GM21447 (cell line): ENCODE measurements around the gene DMKN.
"Not testable (repeated sequence)": the region's sequence is repeated elsewhere in the genome, so short reads cannot be mapped to it uniquely, and the experiment has no call there.

Experiments
- ATAC-seq: cut with Tn5 transposase; IDR thresholded peaks from one replicate; pipeline ENCODE4 v1.9.1; 2021; ENCODE audit not compliant: unreplicated experiment

The DMKN gene

DNA sequence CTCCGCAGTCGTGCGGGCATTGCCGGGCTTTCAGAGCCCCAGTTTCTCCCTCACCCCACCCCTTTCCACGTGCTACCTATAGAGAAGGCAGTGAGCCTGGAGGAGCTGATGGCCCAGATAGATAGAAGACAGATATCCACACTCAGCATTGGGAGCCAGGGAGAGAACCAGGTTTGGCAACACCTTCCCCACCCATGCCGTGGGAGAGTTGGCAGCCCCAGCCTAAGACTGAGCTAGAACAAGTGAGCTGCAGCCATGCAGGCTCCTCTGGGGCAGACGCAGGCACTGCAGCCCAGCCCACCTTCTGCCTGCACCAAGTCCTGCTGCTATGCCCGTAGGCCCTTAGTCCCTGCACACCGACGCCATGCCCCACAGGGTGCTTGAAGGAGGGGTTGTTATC is 12.8 kb downstream of the DMKN start:
- ATAC-seq, result no peak

DNA sequence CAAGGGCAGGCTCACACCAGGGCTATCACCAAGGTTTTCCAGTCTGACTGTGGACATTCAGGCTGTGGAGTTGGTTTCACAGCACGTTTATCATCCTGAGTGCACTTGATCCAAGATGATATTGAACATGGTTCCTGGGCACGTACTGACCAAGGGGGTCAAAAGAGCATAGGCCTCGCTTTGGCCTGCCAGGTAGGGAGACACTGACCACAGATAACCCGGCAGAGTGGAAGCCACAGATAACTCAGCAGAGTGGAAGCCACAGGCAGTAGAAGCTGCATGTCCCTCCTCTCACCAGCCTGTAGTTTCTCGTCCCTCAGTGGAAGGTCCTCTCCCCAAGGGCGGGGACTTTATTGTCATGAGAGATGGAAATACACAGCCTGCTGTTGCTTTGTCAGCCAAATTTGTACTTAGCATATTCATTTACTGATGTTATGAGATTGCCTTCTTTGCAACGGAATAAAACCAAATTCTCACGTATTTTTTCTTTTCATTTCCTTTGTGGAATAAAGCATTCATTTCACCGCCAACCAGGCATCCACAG is 14.4 kb downstream of the DMKN start:
- ATAC-seq, result no peak

DNA sequence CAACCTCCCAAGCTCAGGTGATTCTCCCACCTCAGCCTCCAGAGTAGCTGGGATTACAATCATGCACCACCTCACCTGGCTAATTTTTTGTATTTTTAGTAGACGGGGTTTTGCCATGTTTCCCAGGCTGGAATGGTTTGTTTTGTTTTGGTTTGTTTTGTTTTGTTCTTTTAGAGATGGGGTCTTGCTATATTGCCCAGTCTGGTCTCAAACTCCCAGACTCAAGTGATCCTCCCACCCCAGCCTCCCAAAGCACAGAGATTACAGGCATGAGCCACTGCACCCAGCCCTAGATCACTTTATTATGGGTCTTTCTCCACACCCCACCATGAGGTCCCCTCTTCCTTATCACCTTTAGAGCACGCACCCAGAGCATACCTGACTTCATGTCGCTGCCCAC is 15.2 kb downstream of the DMKN start:
- no peak for ATAC-seq

DNA sequence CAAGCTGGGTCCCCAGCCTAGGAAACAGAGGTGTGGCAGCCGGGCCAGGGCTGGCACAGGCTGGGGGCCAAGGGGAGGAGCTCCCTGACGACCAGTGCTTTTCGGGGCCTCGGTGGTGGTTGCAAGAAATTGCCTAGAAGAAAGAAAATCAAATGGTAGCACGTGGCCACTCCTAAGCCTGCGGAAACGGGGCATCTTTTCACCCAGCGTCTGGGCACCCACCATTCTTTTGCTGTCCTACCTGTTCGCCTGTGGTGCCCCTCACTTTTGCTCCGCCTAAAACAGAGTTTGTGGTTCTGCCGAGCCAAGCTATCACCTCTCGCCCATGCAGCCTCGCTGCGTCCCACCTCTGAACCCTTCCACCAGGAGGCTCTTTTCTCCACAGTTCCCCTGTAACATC is 16.0 kb downstream of the DMKN start:
- no peak for ATAC-seq

DNA sequence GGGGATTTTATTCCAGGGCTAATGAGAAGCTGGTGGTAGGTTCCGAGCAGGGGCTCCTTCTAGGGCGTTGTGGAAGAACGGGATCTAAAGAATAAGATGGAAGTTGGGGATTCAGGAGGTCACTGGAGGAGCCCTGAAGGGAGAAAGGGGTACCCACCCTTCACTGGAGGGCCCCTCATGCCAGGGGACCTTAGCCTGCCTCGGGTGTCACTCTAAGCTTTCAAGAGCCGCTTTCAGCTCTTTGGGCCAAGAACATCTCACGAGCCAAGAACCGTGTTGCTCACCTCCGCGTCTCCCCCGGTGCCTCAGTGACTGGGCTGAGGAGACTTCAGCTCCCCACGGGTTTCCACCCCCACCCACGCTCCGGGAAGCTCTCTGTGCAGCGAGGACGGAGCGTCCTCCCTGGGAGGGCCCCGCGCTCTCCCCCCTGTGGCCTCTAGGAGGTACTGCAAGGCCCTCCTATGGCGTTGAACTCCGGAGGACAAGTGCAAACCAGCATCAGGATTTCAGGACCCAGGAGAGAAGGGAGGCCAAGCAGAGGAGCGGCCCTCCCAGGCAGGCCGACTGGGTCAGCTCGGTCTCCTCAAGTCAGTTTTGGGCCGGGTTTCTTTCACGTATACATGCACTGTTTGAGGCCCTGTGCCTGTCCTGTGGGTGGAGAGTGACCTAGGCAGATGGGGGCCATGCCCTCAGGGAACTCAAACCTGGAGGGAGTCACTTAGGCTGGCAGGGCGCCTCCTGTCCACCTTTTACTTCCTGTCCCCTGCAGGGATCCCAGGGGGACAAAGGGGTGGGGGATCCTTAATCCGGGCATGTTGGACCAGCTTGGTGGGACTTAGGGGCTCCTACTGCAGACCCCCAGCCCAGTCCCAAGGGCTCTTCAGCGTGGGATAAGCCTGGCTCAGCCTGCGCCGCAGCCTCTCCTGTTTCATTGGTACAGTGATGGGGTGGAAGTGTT is 18.1 kb downstream of the DMKN start:
- no peak for ATAC-seq

DNA sequence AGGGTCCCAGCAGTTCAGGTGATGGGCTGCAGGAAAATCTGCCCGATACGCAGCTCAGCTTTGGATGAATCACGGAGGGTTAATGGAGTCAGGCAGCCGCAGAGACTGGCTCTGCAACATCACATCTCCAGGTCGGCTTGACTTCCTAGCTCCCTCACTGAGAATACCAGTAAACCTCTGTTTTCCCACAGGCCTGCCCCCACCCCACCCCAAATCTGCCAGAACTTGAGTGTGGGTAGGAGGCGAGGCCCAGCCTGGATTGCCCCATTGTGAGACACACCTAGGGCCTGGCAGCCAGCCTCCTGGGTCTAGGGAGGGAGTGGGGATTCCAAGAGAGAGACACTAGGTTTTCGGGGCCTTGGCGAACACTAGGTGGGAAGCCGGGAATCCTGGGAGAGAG is 19.5 kb downstream of the DMKN start:
- no peak for ATAC-seq

DNA sequence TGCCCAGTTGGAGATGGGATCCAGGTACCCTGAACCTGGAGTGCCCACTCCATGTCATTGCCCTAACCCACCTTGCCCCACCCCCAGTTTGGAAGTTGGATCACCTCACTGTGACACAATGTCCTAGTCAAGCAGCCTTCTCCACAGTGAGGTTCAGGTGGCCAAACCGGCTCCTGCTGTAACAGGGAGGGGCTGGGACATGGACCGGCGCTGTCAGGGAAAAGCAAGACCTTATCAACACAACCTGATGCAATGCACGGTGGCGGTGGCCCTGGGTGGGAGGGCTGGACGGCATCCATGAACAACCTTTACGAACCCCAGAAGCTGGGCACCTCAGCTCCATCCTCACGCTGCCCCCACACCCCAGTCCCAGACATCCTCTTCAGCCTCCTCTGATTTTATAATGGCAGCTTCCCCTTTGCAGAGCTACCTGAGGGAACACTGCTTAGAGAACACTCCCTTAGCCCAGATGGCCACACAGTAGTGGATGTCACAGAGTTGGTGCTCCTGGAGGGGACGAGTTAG is 21.6 kb downstream of the DMKN start:
- no peak for ATAC-seq

DNA sequence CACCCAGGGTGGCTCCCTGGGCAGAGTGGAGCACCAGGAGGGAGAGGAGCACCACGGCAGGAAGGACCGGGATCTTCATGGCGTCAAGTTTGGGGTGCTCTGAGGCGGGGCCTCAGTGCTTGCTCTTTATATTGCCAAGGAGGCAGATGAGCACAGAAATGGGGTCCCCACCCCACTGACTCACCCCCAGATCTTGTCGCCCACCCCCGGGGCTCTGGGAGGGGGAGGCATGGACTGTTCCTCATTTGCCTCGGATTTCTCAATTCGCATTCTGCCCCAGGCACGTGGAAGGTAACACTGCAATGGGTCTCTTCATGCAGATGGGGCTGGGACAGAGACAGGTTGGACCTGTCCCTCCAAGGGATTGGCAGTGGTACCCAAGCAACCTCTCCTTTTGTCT is 23.1 kb downstream of the DMKN start, which contains the start of gene KRTDAP:
Gene KRTDAP, minus strand, starts transcription at position 101 of the 400 bp plus-strand sequence. Its CDS starts 22 bp downstream, at position 79.
- no peak for ATAC-seq

DNA sequence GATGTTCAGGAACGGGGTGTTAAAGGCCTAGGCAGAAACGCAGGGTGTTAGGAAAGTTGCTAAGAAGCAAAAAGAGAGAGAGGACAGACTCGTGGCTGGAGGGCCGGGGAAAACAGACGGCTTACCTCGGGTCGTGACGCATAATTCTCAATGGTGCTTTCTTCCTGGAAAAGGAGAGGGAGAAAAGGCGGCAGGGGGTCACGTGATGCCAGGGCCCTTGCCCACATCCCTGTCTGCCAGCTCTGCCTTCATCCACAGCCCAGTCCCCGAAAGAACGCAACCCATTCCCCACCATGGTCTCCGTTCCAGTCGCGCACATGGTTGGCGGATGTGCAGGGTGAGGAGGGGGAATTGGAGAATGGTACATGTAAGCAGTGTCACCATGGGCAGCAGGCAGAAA is 24.8 kb downstream of the DMKN start:
- ATAC-seq, result no peak

DNA sequence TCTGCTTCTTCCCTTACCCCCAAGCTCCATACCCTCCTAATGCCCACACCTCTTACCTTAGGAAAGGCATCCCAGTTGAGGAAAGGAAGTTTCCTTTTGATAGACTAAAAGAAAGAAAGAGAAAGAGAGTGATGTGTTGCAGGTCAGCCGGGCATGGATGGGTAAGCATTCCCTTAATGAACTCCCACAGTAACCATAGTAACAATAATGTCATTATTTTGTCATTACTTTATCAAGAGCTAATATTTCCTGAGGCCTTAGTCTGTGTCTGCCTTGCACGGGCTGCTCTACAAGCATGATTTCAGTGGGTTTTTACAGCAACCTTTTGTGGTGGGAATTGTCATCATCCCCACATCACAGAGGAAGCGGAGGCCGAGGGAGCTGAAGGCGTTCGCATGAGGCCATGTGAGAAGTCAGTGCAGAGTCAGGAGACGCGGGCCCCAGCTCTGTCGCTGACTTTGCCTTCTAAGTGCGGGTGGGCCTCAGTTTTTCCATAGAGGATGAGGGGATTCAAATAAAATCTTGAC is 25.7 kb downstream of the DMKN start:
- no peak for ATAC-seq

DNA sequence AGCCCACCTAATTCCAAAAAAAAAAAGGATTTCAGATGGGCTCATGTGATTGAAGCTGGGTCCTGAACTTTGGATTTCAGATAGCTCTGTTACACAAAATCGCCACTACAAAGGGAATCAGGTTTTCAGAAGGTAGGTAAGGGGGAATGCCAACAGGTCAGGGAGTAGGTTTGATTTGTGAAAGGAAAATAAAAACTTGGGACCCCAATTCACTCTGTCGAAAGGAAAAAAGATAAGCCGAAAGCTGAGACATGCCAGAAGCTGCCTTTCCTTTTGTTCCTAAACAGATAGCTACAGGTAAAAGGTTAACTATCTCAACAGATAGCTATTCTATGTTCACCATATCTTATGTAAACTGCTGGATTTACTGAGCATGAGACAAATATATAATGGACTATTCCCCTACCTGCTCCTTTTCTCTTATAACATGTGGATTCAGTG is 27.2 kb downstream of the DMKN start:
- no peak for ATAC-seq

DNA sequence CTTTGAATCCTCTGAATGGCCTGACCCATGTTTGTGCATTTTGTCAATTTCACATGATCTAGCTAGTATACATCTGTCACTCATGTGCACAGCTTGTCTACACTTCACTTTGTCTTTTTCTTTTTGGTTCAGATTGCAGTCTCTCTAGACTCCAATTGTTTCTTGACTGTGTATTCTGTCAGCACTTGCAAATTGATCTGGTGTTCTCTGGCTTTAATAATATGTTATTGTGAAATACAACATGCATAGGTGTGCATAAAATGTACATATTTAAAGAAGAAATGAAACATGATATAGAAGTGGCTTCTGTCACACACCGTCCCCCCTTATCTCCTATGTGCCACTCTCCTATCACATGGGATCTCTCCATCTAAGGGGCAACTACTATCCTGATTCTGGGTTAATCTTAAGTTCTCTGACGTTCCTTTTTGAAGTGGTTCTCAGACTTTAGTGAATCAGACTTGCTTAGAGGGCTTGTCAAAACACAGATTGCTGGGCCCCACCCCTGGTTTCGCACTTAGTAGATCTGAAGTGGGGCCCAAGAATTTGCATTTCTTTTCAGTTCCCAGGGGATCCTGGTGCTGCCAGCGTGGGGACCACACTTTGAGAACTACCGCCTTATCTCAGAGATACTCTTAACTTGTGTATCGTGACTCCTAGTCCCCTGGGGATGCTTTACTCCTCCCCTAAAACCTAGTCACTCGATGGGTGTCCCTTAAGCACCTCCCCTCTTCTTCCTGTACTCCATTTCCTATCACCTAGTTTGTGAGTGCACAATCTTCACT is 29.0 kb downstream of the DMKN start:
- peak; percentile 79 for ATAC-seq

DNA sequence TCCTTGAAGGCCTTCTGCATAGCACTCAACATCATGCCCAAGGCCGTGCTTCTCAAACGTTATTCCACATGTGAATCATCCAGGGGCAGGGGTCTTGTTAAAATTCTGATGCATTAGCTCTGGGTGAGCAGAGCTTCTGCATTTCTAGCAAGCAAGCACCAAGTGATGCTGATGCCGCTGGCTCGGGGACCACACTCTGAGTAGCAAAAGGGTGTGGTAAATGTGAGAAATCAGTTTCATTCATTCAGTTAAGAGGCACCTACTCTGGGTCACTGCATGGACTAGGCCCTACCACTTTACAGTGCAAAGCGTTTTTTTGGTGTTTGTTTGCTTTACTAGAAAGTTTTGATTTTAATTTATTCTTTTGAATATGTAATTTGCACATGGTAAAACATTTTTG is 30.4 kb downstream of the DMKN start:
- ATAC-seq, result no peak

DNA sequence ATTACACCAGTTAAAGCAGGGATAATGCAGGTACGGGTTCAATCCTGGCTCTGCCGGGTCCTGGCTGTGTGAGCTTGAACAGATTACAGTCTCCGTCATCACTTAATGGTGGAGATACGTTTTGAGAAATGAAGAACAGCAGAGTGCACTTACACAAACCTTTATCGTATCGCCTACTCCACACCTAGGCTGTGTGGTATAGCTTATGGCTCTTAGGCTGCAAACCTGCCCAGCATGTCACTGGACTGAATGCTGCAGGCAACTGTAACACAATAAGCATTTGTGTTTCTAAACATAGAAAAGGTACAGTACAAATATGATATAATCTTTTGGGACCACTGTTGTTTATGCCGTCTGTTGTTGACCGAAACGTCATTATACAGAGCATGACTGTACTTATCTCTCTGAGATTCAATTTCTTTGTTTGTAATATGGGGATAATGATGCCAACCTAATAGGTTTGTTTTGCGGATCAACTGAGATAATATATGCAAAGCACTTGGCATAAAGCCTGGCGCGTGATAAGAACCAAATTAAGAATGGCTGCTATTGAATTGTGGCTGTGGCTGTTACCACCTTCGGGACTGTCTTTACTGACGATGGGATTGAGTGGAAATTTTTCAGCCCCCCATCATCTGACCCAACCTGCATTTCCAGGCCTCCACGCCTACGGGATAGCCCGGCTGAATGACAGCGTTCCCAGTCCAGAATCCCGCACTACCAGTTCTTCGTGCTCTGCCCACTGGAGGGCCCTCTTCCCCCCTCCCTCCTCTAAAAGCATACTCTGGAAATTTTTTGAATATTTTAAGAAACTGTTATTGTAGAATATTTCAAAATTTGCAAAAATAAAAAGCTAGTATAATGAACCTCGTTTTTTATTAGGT is 34.4 kb downstream of the DMKN start:
- no peak for ATAC-seq

DNA sequence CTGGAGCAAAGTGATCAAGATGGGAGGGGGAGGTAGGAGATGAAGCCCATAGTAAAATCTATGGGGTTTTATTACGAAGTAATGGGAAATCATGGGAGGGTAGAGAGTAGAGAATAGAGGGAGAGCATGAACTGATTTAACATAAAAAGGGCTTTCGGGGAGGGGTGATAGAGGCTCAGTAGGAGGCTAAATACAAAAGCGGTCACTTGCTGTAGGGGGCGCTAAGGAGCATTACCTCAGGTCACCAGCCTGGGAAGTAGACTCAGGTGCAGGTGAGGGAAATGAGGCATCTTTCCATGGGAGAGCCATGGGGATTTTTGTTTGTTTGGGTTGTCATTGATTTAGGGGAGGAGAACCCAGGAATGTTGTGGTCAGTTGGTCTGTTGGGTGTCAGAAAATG is 37.3 kb downstream of the DMKN start:
- no peak for ATAC-seq

DNA sequence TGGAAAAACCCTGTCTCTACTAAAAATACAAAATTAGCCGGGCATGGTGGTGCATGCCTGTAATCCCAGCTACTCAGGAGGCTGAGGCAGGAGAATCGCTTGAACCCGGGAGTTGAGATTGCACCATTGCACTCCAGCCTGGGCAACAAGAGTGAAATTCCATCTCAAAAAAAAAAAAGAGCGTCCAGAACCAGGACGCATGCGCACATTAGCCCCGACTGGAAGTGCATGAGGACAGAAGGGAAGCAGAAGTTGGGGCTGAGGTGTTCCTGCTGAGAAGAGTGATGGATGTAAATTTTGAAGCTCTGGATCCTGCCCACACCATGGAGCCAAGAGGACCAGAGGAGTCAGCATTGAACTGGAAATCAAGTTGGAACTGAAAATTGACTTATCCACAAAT is 38.9 kb downstream of the DMKN start:
- ATAC-seq, result not testable (repeated sequence)

DNA sequence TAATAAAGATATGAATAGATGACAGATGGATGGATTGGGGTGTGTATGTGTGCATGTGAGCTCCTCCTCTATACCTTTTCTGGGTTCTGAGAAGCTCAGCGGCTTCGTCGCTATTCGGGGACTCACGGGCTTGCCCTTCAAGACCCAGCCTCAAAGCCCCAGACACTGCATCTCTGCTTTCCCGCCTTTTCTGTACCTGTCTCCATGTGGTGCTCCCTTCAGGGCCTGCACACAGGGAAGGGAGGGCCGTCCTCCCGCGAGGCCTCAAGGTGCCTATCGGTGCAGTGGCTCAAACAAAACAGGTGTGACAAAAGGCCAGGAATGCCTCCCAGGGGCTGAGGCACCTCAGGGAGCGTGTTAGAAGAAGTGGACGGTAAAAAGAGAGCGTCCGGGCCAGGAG is 39.3 kb downstream of the DMKN start:
- ATAC-seq, result no peak

DNA sequence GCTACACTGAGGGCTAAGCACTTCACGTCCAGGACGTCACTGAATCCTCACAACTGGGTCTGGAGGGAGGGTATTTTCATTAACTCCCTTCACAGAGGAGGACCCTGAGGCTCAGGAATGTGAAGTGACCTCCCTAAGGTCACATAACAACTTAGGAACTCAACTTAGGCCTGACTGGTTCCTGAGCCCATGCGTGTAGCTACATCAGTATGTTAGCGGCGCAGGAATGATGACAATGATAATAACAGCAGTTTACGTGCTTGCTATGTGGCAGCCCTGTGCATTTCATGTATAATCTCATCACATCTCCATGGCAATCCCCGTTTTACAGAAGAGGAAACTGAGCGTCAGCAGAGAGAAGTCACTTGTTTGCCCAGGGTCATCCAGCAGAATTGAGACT is 41.5 kb downstream of the DMKN start:
- no peak for ATAC-seq

DNA sequence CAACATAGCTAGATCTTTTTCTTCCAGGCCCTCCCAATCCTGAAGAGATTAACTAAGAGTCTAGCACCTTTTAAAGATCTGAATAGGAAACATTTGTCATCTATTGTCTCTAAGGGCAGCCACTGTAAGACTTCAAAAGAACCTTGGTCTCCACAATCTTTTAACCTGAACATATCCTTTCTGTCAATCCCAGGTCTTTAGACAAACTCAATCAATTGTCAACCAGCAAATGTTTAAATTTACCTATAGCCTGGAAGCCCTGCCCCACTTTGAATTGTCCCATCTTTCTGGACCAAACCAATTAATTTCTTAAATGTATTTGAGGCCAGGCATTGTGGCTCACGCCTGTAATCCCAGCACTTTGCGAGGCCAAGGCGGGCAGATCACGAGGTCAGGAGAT is 42.4 kb downstream of the DMKN start:
- ATAC-seq, result not testable (repeated sequence)

DNA sequence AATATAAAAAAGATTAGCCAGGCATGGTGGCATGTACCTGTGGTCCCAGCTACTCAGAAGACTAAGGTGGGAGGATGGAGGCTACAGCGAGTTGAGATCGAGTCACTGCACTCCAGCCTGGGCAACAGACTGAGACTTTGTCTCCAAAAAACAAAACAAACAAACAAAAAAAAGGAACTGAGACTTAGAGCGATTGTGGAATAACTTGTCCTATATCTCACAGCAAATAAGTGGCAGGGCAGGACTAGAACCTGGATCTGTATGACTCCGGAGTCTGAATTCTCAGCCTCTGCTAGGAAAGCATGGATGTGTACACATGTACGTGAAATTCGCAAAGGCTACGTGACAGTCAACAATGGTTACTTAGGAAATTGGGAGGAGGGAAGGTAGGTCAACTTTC is 43.3 kb downstream of the DMKN start:
- no peak for ATAC-seq
